ENCODE results near the gene POP4. TPM values are rescaled to one million over a fixed set of nuclear protein-coding genes. Genes with fewer than 3 reads are reported as not detected.
A peak's percentile ranks its signal among the peaks of the same experiment; 100 is the strongest.

Gene POP4
- total and polyA plus RNA-seq, 2 of the 13 experiments (the other 11 are each of a cell fraction or from before 2014, with no cell fraction given): 32.2 to 84.0 TPM

DNA sequence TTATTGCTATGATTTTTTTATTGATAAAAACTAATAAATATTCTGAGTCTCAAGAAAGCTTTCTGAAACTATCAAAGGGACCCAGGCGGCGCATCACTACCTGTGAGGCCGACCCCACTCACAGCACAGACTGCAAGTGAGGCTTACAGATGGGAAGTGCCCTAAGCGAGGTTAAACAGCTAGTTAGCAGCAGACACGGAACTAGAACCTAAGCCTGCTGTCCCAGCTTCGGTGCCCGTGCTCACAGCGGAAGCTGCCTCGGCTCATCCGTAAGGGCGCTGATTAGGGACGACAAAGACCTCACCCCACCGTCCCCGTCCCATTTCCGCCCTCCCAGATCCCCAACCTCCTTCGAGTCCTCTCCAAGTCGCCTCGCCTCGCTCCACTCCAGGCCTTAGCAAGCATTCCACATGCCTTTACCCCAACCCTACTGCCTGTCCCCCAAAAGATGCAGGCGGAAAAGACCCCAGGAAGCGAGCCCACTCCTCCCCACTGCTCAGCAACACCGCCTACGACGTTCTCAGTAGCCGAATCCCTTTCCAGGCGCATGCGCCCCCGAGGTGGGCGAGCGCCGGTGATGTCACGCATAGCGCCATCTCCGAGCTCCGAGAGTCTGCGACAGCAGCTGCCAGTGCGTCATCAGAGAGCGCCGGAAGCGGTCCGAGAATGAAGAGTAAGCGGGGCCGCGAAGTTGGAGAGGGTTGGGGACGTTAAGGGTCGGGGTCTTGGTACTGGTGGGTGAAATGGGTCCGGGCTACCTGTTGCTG, at the start of gene POP4 (continued):
- TF ChIP-seq THAP11 (CRISPR knock-in tag; IDR thresholded peaks at IDR 0.05) (peak; percentile 93), PCBP2 (optimal IDR thresholded peaks at IDR 0.05; ENCODE audit: low read depth, low read length, poor library complexity, severe bottlenecking) (peak; percentile 14), ASH2L (IDR thresholded peaks at IDR 0.05; ENCODE audit: insufficient read length, low read depth, low read length) (peak; percentile 95), PAF1 (CRISPR knock-in tag; IDR thresholded peaks at IDR 0.05) (no peak), ZNF773 (CRISPR knock-in tag; IDR thresholded peaks at IDR 0.05; ENCODE audit: borderline replicate concordance) (no peak), CHD2 (IDR thresholded peaks at IDR 0.05; ENCODE audit: low read depth, low read length) (0 out of 2 replicates have a peak, but pooled peaks have one; percentile 44), ZNF510 (CRISPR knock-in tag; IDR thresholded peaks at IDR 0.05; ENCODE audit: low read depth) (peak; percentile 91; the same call in 1 of the 2 replicates), TBX3 (IDR thresholded peaks at IDR 0.05; ENCODE audit: borderline replicate concordance) (no peak), NR2F6 (IDR thresholded peaks at IDR 0.05) (peak; percentile 33; the same call in 1 of the 2 replicates), NR2F6 (CRISPR knock-in tag; IDR thresholded peaks at IDR 0.05) (no peak), CCDC6 (CRISPR knock-in tag; IDR thresholded peaks at IDR 0.05) (no peak), NFKB2 (CRISPR knock-in tag; IDR thresholded peaks at IDR 0.05; ENCODE audit: borderline replicate concordance) (peak; percentile 58; the same call in 1 of the 2 replicates), NFIB (CRISPR knock-in tag; IDR thresholded peaks at IDR 0.05; ENCODE audit: borderline replicate concordance) (no peak), ZNF10 (CRISPR knock-in tag; IDR thresholded peaks at IDR 0.05; ENCODE audit: borderline replicate concordance, low read depth) (no peak), RARG (CRISPR knock-in tag; IDR thresholded peaks at IDR 0.05; ENCODE audit: low read depth) (no peak), ZNF253 (CRISPR knock-in tag; IDR thresholded peaks at IDR 0.05; ENCODE audit: borderline replicate concordance) (no peak), ELF1 (CRISPR knock-in tag; IDR thresholded peaks at IDR 0.05) (peak; percentile 99), ZNF615 (CRISPR knock-in tag; IDR thresholded peaks at IDR 0.05; ENCODE audit: borderline replicate concordance) (no peak)
- TF ChIP-seq, protein P1, sequence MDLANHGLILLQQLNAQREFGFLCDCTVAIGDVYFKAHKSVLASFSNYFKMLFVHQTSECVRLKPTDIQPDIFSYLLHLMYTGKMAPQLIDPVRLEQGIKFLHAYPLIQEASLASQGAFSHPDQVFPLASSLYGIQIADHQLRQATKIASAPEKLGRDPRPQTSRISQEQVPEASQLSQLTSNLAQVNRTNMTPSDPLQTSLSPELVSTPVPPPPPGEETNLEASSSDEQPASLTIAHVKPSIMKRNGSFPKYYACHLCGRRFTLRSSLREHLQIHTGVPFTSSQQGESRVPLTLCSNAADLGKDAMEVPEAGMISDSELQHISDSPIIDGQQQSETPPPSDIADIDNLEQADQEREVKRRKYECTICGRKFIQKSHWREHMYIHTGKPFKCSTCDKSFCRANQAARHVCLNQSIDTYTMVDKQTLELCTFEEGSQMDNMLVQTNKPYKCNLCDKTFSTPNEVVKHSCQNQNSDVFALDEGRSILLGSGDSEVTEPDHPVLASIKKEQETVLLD (CRISPR knock-in tag; IDR thresholded peaks at IDR 0.05; ENCODE audit: low read depth): no peak
- TF ChIP-seq, protein P2, sequence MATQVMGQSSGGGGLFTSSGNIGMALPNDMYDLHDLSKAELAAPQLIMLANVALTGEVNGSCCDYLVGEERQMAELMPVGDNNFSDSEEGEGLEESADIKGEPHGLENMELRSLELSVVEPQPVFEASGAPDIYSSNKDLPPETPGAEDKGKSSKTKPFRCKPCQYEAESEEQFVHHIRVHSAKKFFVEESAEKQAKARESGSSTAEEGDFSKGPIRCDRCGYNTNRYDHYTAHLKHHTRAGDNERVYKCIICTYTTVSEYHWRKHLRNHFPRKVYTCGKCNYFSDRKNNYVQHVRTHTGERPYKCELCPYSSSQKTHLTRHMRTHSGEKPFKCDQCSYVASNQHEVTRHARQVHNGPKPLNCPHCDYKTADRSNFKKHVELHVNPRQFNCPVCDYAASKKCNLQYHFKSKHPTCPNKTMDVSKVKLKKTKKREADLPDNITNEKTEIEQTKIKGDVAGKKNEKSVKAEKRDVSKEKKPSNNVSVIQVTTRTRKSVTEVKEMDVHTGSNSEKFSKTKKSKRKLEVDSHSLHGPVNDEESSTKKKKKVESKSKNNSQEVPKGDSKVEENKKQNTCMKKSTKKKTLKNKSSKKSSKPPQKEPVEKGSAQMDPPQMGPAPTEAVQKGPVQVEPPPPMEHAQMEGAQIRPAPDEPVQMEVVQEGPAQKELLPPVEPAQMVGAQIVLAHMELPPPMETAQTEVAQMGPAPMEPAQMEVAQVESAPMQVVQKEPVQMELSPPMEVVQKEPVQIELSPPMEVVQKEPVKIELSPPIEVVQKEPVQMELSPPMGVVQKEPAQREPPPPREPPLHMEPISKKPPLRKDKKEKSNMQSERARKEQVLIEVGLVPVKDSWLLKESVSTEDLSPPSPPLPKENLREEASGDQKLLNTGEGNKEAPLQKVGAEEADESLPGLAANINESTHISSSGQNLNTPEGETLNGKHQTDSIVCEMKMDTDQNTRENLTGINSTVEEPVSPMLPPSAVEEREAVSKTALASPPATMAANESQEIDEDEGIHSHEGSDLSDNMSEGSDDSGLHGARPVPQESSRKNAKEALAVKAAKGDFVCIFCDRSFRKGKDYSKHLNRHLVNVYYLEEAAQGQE (IDR thresholded peaks at IDR 0.05; ENCODE audit: borderline replicate concordance in 1 of 2, low read depth in 1 of 2, low read length in 2 of 2): peak in 1 of 2 experiments; percentile 9; a peak in 1 of 4 replicates
- TF ChIP-seq, protein P3, sequence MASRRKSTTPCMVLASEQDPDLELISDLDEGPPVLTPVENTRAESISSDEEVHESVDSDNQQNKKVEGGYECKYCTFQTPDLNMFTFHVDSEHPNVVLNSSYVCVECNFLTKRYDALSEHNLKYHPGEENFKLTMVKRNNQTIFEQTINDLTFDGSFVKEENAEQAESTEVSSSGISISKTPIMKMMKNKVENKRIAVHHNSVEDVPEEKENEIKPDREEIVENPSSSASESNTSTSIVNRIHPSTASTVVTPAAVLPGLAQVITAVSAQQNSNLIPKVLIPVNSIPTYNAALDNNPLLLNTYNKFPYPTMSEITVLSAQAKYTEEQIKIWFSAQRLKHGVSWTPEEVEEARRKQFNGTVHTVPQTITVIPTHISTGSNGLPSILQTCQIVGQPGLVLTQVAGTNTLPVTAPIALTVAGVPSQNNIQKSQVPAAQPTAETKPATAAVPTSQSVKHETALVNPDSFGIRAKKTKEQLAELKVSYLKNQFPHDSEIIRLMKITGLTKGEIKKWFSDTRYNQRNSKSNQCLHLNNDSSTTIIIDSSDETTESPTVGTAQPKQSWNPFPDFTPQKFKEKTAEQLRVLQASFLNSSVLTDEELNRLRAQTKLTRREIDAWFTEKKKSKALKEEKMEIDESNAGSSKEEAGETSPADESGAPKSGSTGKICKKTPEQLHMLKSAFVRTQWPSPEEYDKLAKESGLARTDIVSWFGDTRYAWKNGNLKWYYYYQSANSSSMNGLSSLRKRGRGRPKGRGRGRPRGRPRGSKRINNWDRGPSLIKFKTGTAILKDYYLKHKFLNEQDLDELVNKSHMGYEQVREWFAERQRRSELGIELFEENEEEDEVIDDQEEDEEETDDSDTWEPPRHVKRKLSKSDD (CRISPR knock-in tag; IDR thresholded peaks at IDR 0.05; ENCODE audit: low read depth): peak; percentile 96
- TF ChIP-seq, protein P4, sequence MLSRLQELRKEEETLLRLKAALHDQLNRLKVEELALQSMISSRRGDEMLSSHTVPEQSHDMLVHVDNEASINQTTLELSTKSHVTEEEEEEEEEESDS (CRISPR knock-in tag; IDR thresholded peaks at IDR 0.05; ENCODE audit: borderline replicate concordance): no peak
